Measurements from ENCODE around the gene ENAH. TPM values are rescaled to one million over a fixed set of nuclear protein-coding genes. Genes with fewer than 3 reads are reported as not detected.

ENAH gene
- total RNA-seq, 1 experiment from 2014 or later, result 285 TPM

DNA sequence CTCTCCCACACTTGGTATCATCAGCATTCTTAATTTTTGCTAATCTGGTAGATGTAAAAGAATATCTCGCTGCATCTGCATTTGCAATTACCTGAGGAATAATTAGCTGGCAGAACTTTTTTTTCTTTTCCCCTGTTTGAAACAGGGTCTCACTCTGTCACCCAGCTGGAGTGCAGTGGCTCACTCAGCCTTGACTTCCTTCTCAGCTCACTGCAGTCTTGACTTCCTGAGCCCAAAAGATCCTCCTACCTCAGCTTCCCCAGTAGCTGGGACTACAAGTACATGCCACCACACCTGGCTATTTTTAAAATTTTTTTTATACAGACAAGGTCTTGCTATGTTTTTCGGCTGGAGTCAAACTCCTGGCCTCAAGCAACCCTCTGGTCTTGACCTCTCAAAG lies 35.4 kb upstream of the ENAH start:
- no peaks in the 10 kb centered on the region for H3K27me3 ChIP-seq (ENCODE audit: insufficient read depth, low read length)
- no peak overlapping the region for H3K27ac ChIP-seq (ENCODE audit: insufficient read length, low read depth, low read length)
- H3K79me2 ChIP-seq (ENCODE audit: insufficient read depth, low read length), result no peaks in the 10 kb centered on the region
- H3K4me1 ChIP-seq (ENCODE audit: insufficient read depth, low read length), result no peaks in the 10 kb centered on the region
- H2BK12ac ChIP-seq (ENCODE audit: insufficient read length, low read depth, low read length), result no peak overlapping the region
- Mint-ChIP-seq H3K4me1 (no peaks in the 10 kb centered on the region), H3K27ac (no peak overlapping the region; a peak in 1 of 7 replicates), H3K27me3 (ENCODE audit: low read depth) (no peaks in the 10 kb centered on the region), H3K4me3 (no peak overlapping the region), H3K9me3 (no peaks in the 10 kb centered on the region; a peak in 1 of 5 replicates), H3K36me3 (ENCODE audit: insufficient read depth in 1 of 3, low read depth in 3 of 3) (no peaks in the 10 kb centered on the region; a peak in 1 of 7 replicates)
- no peak overlapping the region for H3K56ac ChIP-seq (ENCODE audit: insufficient read length, low read depth, low read length)
- H2BK15ac ChIP-seq (ENCODE audit: low read depth, low read length), result no peak overlapping the region
- H3K23me2 ChIP-seq (ENCODE audit: insufficient read length, low read depth, low read length, poor library complexity, severe bottlenecking), result no peaks in the 10 kb centered on the region
- H3K4me2 ChIP-seq (ENCODE audit: insufficient read depth, insufficient read length, low read length), result no peak overlapping the region
- WGBS (ENCODE audit: extremely low coverage, insufficient read length, low lambda C conversion rate), result no CpG with 5 or more reads among the region's 2 CpGs
- no peak overlapping the region for H3T11ph ChIP-seq (ENCODE audit: low read length)
- H2AK5ac ChIP-seq (ENCODE audit: insufficient read length, low read length), result no peak overlapping the region
- H3K18ac ChIP-seq (ENCODE audit: insufficient read length, low read depth, low read length), result no peak overlapping the region
- H2BK120ac ChIP-seq (ENCODE audit: low read depth, low read length, poor library complexity, severe bottlenecking), result no peak overlapping the region
- no peak overlapping the region for H4K8ac ChIP-seq (replicated peaks; ENCODE audit: insufficient read length, low read depth, low read length)
- no peak overlapping the region for H2AFZ ChIP-seq (ENCODE audit: low read length)
- TF ChIP-seq, protein P1, sequence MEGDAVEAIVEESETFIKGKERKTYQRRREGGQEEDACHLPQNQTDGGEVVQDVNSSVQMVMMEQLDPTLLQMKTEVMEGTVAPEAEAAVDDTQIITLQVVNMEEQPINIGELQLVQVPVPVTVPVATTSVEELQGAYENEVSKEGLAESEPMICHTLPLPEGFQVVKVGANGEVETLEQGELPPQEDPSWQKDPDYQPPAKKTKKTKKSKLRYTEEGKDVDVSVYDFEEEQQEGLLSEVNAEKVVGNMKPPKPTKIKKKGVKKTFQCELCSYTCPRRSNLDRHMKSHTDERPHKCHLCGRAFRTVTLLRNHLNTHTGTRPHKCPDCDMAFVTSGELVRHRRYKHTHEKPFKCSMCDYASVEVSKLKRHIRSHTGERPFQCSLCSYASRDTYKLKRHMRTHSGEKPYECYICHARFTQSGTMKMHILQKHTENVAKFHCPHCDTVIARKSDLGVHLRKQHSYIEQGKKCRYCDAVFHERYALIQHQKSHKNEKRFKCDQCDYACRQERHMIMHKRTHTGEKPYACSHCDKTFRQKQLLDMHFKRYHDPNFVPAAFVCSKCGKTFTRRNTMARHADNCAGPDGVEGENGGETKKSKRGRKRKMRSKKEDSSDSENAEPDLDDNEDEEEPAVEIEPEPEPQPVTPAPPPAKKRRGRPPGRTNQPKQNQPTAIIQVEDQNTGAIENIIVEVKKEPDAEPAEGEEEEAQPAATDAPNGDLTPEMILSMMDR (conservative IDR thresholded peaks at IDR 0.05), result no peak
- no peaks in the 10 kb centered on the region for H4K20me1 ChIP-seq (ENCODE audit: control insufficient read depth, insufficient read depth, insufficient read length)
- no peak overlapping the region for H4K5ac ChIP-seq (ENCODE audit: insufficient read length, low read depth, low read length)
- no peak overlapping the region for H4K91ac ChIP-seq (ENCODE audit: insufficient read length, low read depth, low read length)
- H2BK5ac ChIP-seq (ENCODE audit: insufficient read length, low read length), result no peak overlapping the region
- H2BK20ac ChIP-seq (ENCODE audit: low read depth, low read length, poor library complexity, severe bottlenecking), result no peak overlapping the region
- H3K4ac ChIP-seq (ENCODE audit: low read depth, low read length), result no peak overlapping the region
- no peak overlapping the region for H3K14ac ChIP-seq (ENCODE audit: insufficient read depth, low read length)
- H3K9me3 ChIP-seq (ENCODE audit: control insufficient read depth, low read depth, low read length), result no peaks in the 10 kb centered on the region
- H3K9ac ChIP-seq (ENCODE audit: extremely low read depth, insufficient read length, low read length), result no peak overlapping the region
- no peak for DNase-seq
- H3K79me1 ChIP-seq (ENCODE audit: insufficient read depth, low read depth, low read length, poor library complexity, severe bottlenecking), result no peaks in the 10 kb centered on the region
- H3K23ac ChIP-seq (ENCODE audit: insufficient read length, low read depth, low read length), result no peak overlapping the region
